Ascending aorta (tissue), 2 donors: ENCODE measurements around the gene ZNF280C. TPM values are rescaled to one million over a fixed set of nuclear protein-coding genes. Genes with fewer than 3 reads are reported as not detected.
"Not testable (repeated sequence)": the region's sequence is repeated elsewhere in the genome, so short reads cannot be mapped to it uniquely, and the experiment has no call there.

Experiments
- DNase-seq, 2 donors: peaks; one replicate each; pipeline ENCODE4 v3.0.0-alpha.2; 2019; ENCODE audit warnings: low spot score in 2 of 2
- H3K27ac ChIP-seq, 2 donors: fragments of 200-600 bp; sonication (generic); one replicate each; pipeline ENCODE4 v1.5.1; 2016 to 2017; ENCODE audit warnings: mild to moderate bottlenecking in 1 of 2
- H3K27me3 ChIP-seq: fragments of 200-600 bp; sonication (generic); one replicate; pipeline ENCODE4 v1.5.1; 2017
- H3K36me3 ChIP-seq, 2 donors: fragments of 200-600 bp; sonication (generic); one replicate each; pipeline ENCODE4 v1.5.1; 2016
- H3K4me1 ChIP-seq, 2 donors: fragments of 200-600 bp; sonication (generic); one replicate each; pipeline ENCODE4 v1.5.1; 2016 to 2017; ENCODE audit warnings: mild to moderate bottlenecking in 1 of 2
- H3K4me3 ChIP-seq, 2 donors: fragments of 200-600 bp; sonication (generic); one replicate each; pipeline ENCODE4 v1.5.1; 2016 to 2017; ENCODE audit warnings: mild to moderate bottlenecking in 1 of 2
- H3K9me3 ChIP-seq, 2 donors: fragments of 200-600 bp; sonication (generic); one replicate each; pipeline ENCODE4 v1.5.1; 2016
- intact Hi-C: fragments of 100-400 bp; cut with DNase I; formaldehyde crosslinking; loops from one replicate; pipeline ENCODE4 v1.15.1; 2023
- total RNA-seq: library from RNA; depleted of rRNA; stranded (reverse); fragments of >200 nt; gene quantifications from one replicate; pipeline ENCODE4 v1.1.0, GENCODE V29; 2016
- TF ChIP-seq, protein P1 (sequence below), 3 experiments: fragments of 200-600 bp in 2 of 3; fragments of 450-650 bp in 1 of 3; sonication (generic) in 2 of 3; IDR thresholded peaks; one replicate each; pipeline ENCODE4 v1.5.1; 2016 to 2019; ENCODE audit warnings: antibody characterized with exemption in 3 of 3, mild to moderate bottlenecking in 1 of 3, moderate library complexity in 1 of 3

Gene ZNF280C
- total RNA-seq, 1 donor from 2014 or later: 5.0 TPM

DNA sequence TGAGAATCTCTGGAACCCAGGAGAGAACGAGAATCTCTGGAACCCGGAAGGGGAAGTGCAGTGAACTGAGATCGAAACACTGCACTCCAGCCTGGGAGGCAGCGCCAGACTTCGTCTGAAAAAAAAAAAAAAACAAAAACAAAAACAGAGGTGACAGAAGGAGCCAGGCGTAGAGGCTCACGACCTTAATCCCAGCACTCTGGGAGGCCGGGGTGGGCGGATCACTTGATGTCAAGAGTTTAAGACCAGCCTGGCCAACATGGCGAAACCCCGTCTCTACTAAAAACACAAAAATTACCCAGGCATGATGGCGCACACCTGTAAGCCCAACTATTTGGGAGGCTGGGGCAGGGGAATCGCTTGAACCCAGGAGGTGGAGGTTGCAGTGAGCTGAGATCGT, 17.0 kb downstream of the ZNF280C start:
- H3K4me3 ChIP-seq: no peak overlapping the region
- H3K36me3 ChIP-seq: no peaks in the 10 kb centered on the region
- H3K27ac ChIP-seq: no peak overlapping the region
- TF ChIP-seq, protein P1, sequence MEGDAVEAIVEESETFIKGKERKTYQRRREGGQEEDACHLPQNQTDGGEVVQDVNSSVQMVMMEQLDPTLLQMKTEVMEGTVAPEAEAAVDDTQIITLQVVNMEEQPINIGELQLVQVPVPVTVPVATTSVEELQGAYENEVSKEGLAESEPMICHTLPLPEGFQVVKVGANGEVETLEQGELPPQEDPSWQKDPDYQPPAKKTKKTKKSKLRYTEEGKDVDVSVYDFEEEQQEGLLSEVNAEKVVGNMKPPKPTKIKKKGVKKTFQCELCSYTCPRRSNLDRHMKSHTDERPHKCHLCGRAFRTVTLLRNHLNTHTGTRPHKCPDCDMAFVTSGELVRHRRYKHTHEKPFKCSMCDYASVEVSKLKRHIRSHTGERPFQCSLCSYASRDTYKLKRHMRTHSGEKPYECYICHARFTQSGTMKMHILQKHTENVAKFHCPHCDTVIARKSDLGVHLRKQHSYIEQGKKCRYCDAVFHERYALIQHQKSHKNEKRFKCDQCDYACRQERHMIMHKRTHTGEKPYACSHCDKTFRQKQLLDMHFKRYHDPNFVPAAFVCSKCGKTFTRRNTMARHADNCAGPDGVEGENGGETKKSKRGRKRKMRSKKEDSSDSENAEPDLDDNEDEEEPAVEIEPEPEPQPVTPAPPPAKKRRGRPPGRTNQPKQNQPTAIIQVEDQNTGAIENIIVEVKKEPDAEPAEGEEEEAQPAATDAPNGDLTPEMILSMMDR (IDR thresholded peaks at IDR 0.05): no peak
- H3K4me1 ChIP-seq: no peaks in the 10 kb centered on the region
- intact Hi-C loops: no loop called here
- no peak for DNase-seq
- no peaks in the 10 kb centered on the region for H3K9me3 ChIP-seq
- H3K27me3 ChIP-seq: no peaks in the 10 kb centered on the region

- TF ChIP-seq, protein P1 (IDR thresholded peaks at IDR 0.05): no peak
Measured at GRCh38 chrX:130247996-130248395, 20.7 kb downstream of the ZNF280C start.

DNA sequence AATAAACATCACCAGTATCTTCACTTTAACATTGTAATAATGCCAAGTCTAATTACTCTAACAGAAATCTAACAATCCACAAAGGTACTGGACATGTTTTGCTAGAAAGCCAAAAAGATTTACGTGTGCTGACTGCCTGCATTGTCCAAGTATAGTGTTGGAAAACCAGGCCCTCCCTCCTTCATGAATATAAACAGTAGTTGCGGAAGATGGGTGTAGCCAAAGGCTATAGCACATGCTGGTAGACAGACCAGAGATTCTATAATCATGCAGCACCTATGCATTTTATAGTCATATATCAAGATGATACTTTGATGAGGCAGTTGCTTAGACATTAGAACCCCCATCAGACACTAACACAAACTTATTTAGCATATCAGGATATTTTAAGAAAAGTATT, 22.6 kb downstream of the ZNF280C start:
- TF ChIP-seq, protein P1 (IDR thresholded peaks at IDR 0.05): no peak
- H3K4me3 ChIP-seq: no peak overlapping the region
- H3K27ac ChIP-seq: no peak overlapping the region
- H3K9me3 ChIP-seq: no peaks in the 10 kb centered on the region
- no peaks in the 10 kb centered on the region for H3K4me1 ChIP-seq
- H3K36me3 ChIP-seq: peaks cover 0 to 14% of the 10 kb centered on the region in 2 donors
- DNase-seq: no peak
- intact Hi-C loops: no loop called here
- H3K27me3 ChIP-seq: no peaks in the 10 kb centered on the region

More at GRCh38 chrX:130247996-130248395, 20.7 kb downstream of the ZNF280C start:
- Histone ChIP-seq H3K4me3 (no peak overlapping the region), H3K27ac (no peak overlapping the region), H3K4me1 (no peaks in the 10 kb centered on the region), H3K9me3 (no peaks in the 10 kb centered on the region), H3K36me3 (peaks cover 0 to 5% of the 10 kb centered on the region in 2 donors), H3K27me3 (no peaks in the 10 kb centered on the region)
- intact Hi-C loops: no loop called here
- no peak for DNase-seq

- no peak for DNase-seq
- no peaks in the 10 kb centered on the region for H3K27me3 ChIP-seq
- no peak overlapping the region for H3K4me3 ChIP-seq
- H3K36me3 ChIP-seq: peaks cover 0 to 14% of the 10 kb centered on the region in 2 donors
- intact Hi-C loops: no loop called here
- no peak overlapping the region for H3K27ac ChIP-seq
- no peaks in the 10 kb centered on the region for H3K9me3 ChIP-seq
- H3K4me1 ChIP-seq: no peaks in the 10 kb centered on the region
- TF ChIP-seq, protein P1 (IDR thresholded peaks at IDR 0.05): no peak
Measured at GRCh38 chrX:130245441-130245840, 23.3 kb downstream of the ZNF280C start.

DNA sequence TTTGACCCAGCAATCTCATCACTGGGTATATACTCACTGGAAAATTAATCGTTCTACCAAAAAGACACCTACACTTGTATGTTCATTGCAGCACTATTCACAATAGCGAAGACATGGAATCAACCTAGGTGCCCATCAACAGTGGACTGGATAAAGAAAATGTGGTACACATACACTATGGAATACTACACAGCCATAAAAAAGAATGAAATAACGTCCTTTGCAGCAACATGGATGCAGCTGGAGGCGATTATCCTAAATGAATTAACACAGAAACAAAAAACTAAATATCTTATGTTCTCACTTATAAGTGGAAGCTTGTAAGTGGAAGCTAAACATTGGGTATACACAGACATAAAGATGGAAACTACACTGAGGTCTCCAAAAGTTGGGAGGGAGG, 37.5 kb downstream of the ZNF280C start:
- H3K4me3 ChIP-seq, H3K27me3 ChIP-seq, H3K27ac ChIP-seq, intact Hi-C loops, H3K9me3 ChIP-seq, H3K36me3 ChIP-seq, H3K4me1 ChIP-seq, DNase-seq: not testable (repeated sequence)

DNA sequence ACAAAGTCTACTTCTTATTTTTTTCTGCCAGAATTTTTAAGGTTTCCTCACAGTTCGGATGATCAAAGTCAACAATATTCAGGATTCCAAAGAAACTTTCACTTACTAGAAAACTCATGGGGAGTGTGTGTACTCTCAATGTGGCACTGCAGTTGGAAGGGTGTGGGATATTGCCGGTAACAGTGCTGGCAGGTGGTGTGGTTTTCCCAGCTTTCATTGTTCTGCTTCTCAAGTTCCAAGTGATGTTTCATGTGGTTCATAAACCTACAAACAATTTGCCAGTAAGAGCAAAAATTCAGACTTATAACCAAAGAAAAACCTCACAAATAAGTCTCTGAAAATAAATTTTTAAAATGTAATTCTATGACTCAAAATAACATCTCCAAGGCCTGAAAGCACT, 39.8 kb downstream of the ZNF280C start:
- H3K4me1 ChIP-seq: no peaks in the 10 kb centered on the region
- H3K4me3 ChIP-seq: no peak overlapping the region
- intact Hi-C loops: no loop called here
- no peaks in the 10 kb centered on the region for H3K9me3 ChIP-seq
- H3K36me3 ChIP-seq: peaks cover 0 to 2% of the 10 kb centered on the region in 2 donors
- TF ChIP-seq, protein P1 (IDR thresholded peaks at IDR 0.05): no peak
- DNase-seq: no peak
- no peaks in the 10 kb centered on the region for H3K27me3 ChIP-seq
- no peak overlapping the region for H3K27ac ChIP-seq
